Adrenal gland (tissue), 19 donors: ENCODE measurements around the gene BRIP1. TPM values are rescaled to one million over a fixed set of nuclear protein-coding genes. Genes with fewer than 3 reads are reported as not detected.
A peak's percentile ranks its signal among the peaks of the same experiment; 100 is the strongest.

ENCODE experiments used
- DNase-seq, 7 donors: peaks; one replicate each; pipeline ENCODE4 v3.0.0-alpha.2; 2019 to 2020
- H3K27ac ChIP-seq, 5 donors: fragments of 200-600 bp; sonication (generic) in 4 of 5; 1 replicate in 3 of 5; 2 replicates in 2 of 5; pipeline versions ENCODE4 v1.5.1 to v1.8.0; 2016 to 2020; ENCODE audit warnings: mild to moderate bottlenecking in 1 of 5
- H3K27me3 ChIP-seq: fragments of 200-600 bp; 2 replicates; pipeline ENCODE4 v1.8.0; 2021
- H3K36me3 ChIP-seq, 2 donors: fragments of 200-600 bp; replicated peaks in 1 of 2; 1 replicate in 1 of 2; 2 replicates in 1 of 2; pipeline versions ENCODE4 v1.5.1 to v1.8.0; 2018 to 2022
- H3K4me1 ChIP-seq, 2 donors: fragments of 200-600 bp; replicated peaks in 1 of 2; 1 replicate in 1 of 2; 2 replicates in 1 of 2; pipeline versions ENCODE4 v1.5.1 to v1.8.0; 2018 to 2021
- H3K4me3 ChIP-seq, 4 donors: fragments of 200-600 bp; sonication (generic) in 3 of 4; one replicate each; pipeline ENCODE4 v1.5.1; 2016 to 2018
- H3K9me3 ChIP-seq, 3 donors: fragments of 200-600 bp; sonication (generic) in 1 of 3; replicated peaks in 1 of 3; 1 replicate in 2 of 3; 2 replicates in 1 of 3; pipeline versions ENCODE4 v1.5.1 to v1.8.0; 2016 to 2021
- POLR2A ChIP-seq, 2 donors: fragments of 450-650 bp; IDR thresholded peaks; one replicate each; pipeline ENCODE4 v1.6.1; 2017; ENCODE audit warnings: antibody characterized with exemption in 2 of 2, mild to moderate bottlenecking in 2 of 2, moderate library complexity in 1 of 2
- WGBS, 4 donors: extraction: QIAGEN DNeasy Blood & Tissue Kit in 2 of 4; methylation state at CpG; one replicate each; pipeline versions ENCODE4 v1.1.5 to v1.1.7; 2013 to 2017; 5-methylcytosine and 5-hydroxymethylcytosine counted together
- intact Hi-C, 2 donors: fragments of 100-400 bp; cut with DNase I; formaldehyde crosslinking; loops; one replicate each; pipeline versions ENCODE4 v1.14.1 to v1.15.0; 2022 to 2023
- long read RNA-seq, 10 donors: library from polyadenylated mRNA in 3 of 10; unstranded in 2 of 10; stranded (forward) in 1 of 10; transcript quantifications; one replicate each; pipeline ENCODE4 v2.0.0 and lab custom pipeline, GENCODE V29; 2021 to 2026
- polyA plus RNA-seq, 3 donors: library from polyadenylated mRNA; stranded (reverse); fragments of 200-250 nt in 2 of 3; fragments of 350-450 nt in 1 of 3; fragmentation: Illumina TruSeq in 1 of 3; extraction: RNeasy Lipid Tissue Mini Kit (QIAGEN cat#74804) in 1 of 3; gene quantifications; one replicate each; pipeline ENCODE4 v1.2.3, GENCODE V29; 2013 to 2014
- total RNA-seq, 9 donors: library from RNA; depleted of rRNA in 4 of 9; stranded (reverse); fragments of >200 nt in 4 of 9; fragments of 120-200 nt in 1 of 9; fragmentation: NEBNext Ultra II Directional in 1 of 9; extraction: Animal tissue kit (Norgen Biotek cat#: 25700) in 1 of 9; gene quantifications; one replicate each; pipeline versions ENCODE4 v1.1.0 to v1.2.4, GENCODE V29; 2013 to 2023
- TF ChIP-seq, protein P1 (sequence below), 6 experiments: fragments of 450-650 bp in 4 of 6; fragments of 200-600 bp in 2 of 6; sonication (generic) in 1 of 6; IDR thresholded peaks; 1 replicate in 5 of 6; 2 replicates in 1 of 6; pipeline versions ENCODE4 v1.5.1 to v1.8.0; 2016 to 2021; ENCODE audit warnings: antibody characterized with exemption in 6 of 6, mild to moderate bottlenecking in 2 of 6, moderate library complexity in 1 of 6
- donor health status: healthy with polysubstance abuse.
- donor health status: Bipolar disorder and iron deficiency.
- donor health status: DM: yes; HTN: yes; CAD: no.
- donor health status: DM: no; HTN: no; CAD: no.
- donor health status: DM: no; HTN: no; CAD: no.
- donor health status: DM: yes; HTN: yes; CAD: no.

BRIP1 gene
- total RNA-seq (1 to 10 TPM in 2 of 9 donors, under 1 TPM in 7; 0.06 to 6.9 (median 0.47) TPM), polyA plus RNA-seq (under 1 TPM; 0.16 to 0.59 (median 0.20) TPM)
- long read RNA-seq, donor 1, full-length matches to known transcripts = 1 of 1 reads
- long read RNA-seq, donor 1, partial matches to known transcripts = 0 of 1 reads
- long read RNA-seq, donor 1, other reads (novel, unspliced or antisense) = 0 of 1 reads
- long read RNA-seq, donor 2 = 0 reads
- long read RNA-seq, donor 3 = 0 reads
- long read RNA-seq, donor 4 = 0 reads
- long read RNA-seq, donor 5 = 0 reads
- long read RNA-seq, donor 6 = 0 reads
- long read RNA-seq, donor 7 = 0 reads
- long read RNA-seq, donor 8 = 0 reads
- long read RNA-seq, donor 9 = 0 reads
- long read RNA-seq, donor 10 = 0 reads

DNA sequence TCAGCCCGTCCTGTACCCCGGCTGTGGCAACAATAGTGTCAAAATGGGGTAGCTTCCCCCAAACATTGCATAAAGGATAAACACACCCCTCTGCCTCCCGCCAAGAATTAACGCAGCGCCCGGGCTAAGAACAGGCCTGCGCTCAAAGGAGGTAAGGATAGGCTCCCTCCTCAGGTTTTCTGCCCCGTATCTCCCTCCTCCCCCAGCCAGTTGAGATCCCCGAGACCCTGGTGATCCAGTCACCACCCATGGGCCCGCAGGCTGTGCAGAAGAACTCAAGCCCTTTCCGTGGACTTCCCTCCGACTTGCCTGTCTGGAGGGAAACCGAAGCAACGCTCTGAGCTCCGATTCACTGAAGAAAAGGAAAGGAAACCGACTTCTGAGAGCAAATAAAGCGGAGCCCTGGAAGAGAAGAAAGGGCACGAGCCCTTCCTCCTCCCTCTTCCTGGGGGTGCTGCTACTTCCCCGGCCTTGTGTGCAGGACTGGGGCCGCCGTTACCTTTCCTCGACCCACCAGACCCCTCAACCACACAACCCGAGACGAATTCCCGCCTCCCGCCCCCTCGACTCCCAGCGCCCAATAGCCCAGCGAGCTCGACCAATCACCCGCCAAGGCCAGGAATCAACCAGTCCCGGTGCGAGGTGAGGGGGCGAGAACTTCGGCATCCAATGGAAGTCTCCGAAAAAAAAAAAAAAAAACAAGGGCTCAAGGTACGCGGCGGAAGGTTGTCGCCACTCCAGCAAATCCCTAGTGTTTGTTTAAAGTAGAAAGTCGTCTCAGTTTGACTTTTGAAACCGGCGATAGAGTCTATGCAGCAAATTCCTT is at the start of gene BRIP1:
TSS of gene BRIP1 (minus strand) at position 554 of the 826 bp plus-strand sequence. CDS start 1,989 bp downstream, outside the sequence.
- 0 to 1% (median 0%) methylated on average over 31 to 43 of the region's 43 CpGs for WGBS, 4 donors
- Histone ChIP-seq H3K27ac (peak within 1 kb of the TSS; percentile 58 to 87 (median 74)), H3K27me3 (no peaks in the 10 kb centered on the region), H3K36me3 (no peaks in the 10 kb centered on the region), H3K4me3 (peak within 1 kb of the TSS in 3 of 4 donors; percentile 49 to 77 (median 72)), H3K9me3 (no peaks in the 10 kb centered on the region), H3K4me1 (peaks cover 5 to 14% of the 10 kb centered on the region in 2 donors)
- intact Hi-C loops = no loop called here
- TF ChIP-seq, protein P1, sequence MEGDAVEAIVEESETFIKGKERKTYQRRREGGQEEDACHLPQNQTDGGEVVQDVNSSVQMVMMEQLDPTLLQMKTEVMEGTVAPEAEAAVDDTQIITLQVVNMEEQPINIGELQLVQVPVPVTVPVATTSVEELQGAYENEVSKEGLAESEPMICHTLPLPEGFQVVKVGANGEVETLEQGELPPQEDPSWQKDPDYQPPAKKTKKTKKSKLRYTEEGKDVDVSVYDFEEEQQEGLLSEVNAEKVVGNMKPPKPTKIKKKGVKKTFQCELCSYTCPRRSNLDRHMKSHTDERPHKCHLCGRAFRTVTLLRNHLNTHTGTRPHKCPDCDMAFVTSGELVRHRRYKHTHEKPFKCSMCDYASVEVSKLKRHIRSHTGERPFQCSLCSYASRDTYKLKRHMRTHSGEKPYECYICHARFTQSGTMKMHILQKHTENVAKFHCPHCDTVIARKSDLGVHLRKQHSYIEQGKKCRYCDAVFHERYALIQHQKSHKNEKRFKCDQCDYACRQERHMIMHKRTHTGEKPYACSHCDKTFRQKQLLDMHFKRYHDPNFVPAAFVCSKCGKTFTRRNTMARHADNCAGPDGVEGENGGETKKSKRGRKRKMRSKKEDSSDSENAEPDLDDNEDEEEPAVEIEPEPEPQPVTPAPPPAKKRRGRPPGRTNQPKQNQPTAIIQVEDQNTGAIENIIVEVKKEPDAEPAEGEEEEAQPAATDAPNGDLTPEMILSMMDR (IDR thresholded peaks at IDR 0.05) = no peak
- TF ChIP-seq POLR2A (IDR thresholded peaks at IDR 0.05) = peak in 1 of 2 donors; percentile 64
- DNase-seq = peak; percentile 91 to 96 (median 95)

DNA sequence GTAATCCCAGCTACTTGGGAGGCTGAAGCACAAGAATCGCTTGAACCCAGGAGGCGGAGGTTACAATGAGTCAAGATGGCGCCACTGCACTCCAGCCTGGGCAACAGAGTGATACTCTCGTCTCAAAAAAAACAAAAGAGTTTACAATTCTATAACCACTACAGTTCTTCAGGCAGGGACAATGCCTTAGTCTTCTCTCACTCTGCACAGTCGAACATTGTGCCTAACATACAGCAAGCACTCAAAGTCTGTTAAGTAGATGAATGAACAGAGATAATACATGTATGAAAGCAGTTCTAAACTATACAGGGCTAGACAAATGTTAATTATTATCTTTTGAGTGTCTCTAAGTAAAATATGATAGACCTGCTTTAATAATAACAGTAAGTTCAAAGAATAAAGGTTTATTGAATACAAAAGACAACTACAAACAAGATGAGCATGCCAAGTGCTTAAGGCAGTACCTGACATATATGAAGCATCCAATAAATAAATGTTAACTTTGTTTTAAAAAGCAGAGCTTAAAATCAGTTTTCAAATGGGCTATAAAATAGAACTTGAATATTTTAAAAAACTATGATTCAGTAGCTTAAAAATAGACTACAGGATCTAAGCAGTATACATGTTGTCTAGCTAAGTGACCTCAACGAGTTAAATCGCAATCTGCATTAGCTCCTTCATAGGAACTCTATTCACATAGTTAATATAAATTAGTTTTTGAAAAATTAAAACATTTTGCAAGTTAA is 45.1 kb upstream of the BRIP1 start:
- Histone ChIP-seq H3K9me3 (no peaks in the 10 kb centered on the region), H3K4me3 (no peak overlapping the region), H3K27me3 (no peaks in the 10 kb centered on the region), H3K27ac (no peak overlapping the region), H3K4me1 (no peaks in the 10 kb centered on the region), H3K36me3 (peaks cover 0 to 50% of the 10 kb centered on the region in 2 donors)
- TF ChIP-seq POLR2A (IDR thresholded peaks at IDR 0.05) = no peak
- TF ChIP-seq, protein P1 (IDR thresholded peaks at IDR 0.05) = no peak
- no peak for DNase-seq
- intact Hi-C loops = no loop called here
- WGBS, 4 donors = 90 to 98% (median 94%) methylated on average over 7 of the region's 7 CpGs

DNA sequence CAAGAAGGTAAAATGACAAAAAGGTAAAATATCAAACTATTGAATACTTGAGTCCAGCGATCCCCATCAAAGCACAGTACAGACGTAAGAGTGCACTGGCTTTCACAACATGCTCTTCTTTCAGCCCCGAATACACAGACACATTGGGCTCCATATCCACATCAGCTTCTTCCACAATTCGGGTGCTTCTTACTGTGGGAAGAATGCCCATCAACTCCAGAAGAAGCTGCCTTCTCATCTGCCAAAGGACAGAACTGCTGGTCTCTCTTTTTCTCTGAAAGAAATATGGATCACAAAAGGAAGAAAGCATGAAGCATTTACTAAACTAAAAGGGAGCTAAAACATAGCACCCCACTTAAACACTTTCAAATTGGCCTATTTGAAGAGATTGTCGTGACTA is 44.0 kb upstream of the BRIP1 start:
- Histone ChIP-seq H3K9me3 (no peaks in the 10 kb centered on the region), H3K36me3 (peaks cover 0 to 53% of the 10 kb centered on the region in 2 donors), H3K4me1 (no peaks in the 10 kb centered on the region), H3K27ac (no peak overlapping the region), H3K27me3 (no peaks in the 10 kb centered on the region), H3K4me3 (no peak overlapping the region)
- TF ChIP-seq POLR2A (IDR thresholded peaks at IDR 0.05) = no peak
- TF ChIP-seq, protein P1 (IDR thresholded peaks at IDR 0.05) = no peak
- WGBS, 4 donors = 93 to 95% (median 95%) methylated on average over 5 of the region's 5 CpGs
- no peak for DNase-seq
- intact Hi-C loops = no loop called here
